HepG2 (cell line): ENCODE data around the gene ZIM2. TPM values are rescaled to one million over a fixed set of nuclear protein-coding genes. Genes with fewer than 3 reads are reported as not detected.
A peak's percentile ranks its signal among the peaks of the same experiment; 100 is the strongest.

ENCODE experiments used
- ASH2L ChIP-seq: fragments of 300-600, 200-600 bp; sonication (generic); IDR thresholded peaks from 2 replicates; pipeline ENCODE4 v1.7.0; 2017; ENCODE audit warnings: low read depth, mild to moderate bottlenecking, moderate library complexity, mixed read lengths, low read length; ENCODE audit not compliant: insufficient read length
- ATF7 ChIP-seq, 2 experiments: fragments of 450-650 bp in 1 of 2; sonication (generic) in 1 of 2; formaldehyde crosslinking in 1 of 2; IDR thresholded peaks; 2 replicates each; pipeline versions ENCODE4 v1.4.0 to v1.6.1; 2016 to 2020; ENCODE audit warnings: antibody characterized with exemption in 1 of 2, mild to moderate bottlenecking in 1 of 2, missing genetic modification reagents in 1 of 2
- DR1 ChIP-seq: sonication (generic); formaldehyde crosslinking; IDR thresholded peaks from 2 replicates; pipeline ENCODE4 v1.8.0; 2021; ENCODE audit warnings: mild to moderate bottlenecking, missing genetic modification reagents, inconsistent platforms
- ETS1 ChIP-seq: sonication (generic); formaldehyde crosslinking; IDR thresholded peaks from 2 replicates; pipeline ENCODE4 v1.4.0; 2020; ENCODE audit warnings: missing genetic modification reagents
- GATAD2A ChIP-seq: IDR thresholded peaks from 2 replicates; pipeline ENCODE4 v1.6.1; 2016
- IKZF1 ChIP-seq: fragments of 450-650 bp; IDR thresholded peaks from 2 replicates; pipeline ENCODE4 v1.7.1; 2016
- JUNB ChIP-seq: sonication (generic); formaldehyde crosslinking; IDR thresholded peaks from 2 replicates; pipeline ENCODE4 v1.8.0; 2022; ENCODE audit warnings: missing genetic modification reagents, mild to moderate bottlenecking, borderline replicate concordance
- KAT8 ChIP-seq: IDR thresholded peaks from 2 replicates; pipeline ENCODE4 v1.6.1; 2016; ENCODE audit warnings: missing genetic modification reagents, missing compliant biosample characterization
- MAFG ChIP-seq: sonication (generic); formaldehyde crosslinking; IDR thresholded peaks from 2 replicates; pipeline ENCODE4 v1.5.1; 2020; ENCODE audit warnings: mild to moderate bottlenecking, missing genetic modification reagents
- MED8 ChIP-seq: sonication (generic); formaldehyde crosslinking; IDR thresholded peaks from 2 replicates; pipeline ENCODE4 v1.8.1; 2023; ENCODE audit warnings: mild to moderate bottlenecking, missing genetic modification reagents; ENCODE audit not compliant: insufficient replicate concordance
- MIER3 ChIP-seq: IDR thresholded peaks from 2 replicates; pipeline ENCODE4 v1.6.1; 2016; ENCODE audit warnings: missing compliant biosample characterization, borderline replicate concordance
- NCOA2 ChIP-seq: sonication (generic); formaldehyde crosslinking; IDR thresholded peaks from 2 replicates; pipeline ENCODE4 v1.8.0; 2022; ENCODE audit warnings: inconsistent platforms
- NFE2 ChIP-seq: sonication (generic); formaldehyde crosslinking; IDR thresholded peaks from 2 replicates; pipeline ENCODE4 v1.4.0; 2020; ENCODE audit warnings: missing genetic modification reagents
- ONECUT2 ChIP-seq: sonication (generic); formaldehyde crosslinking; IDR thresholded peaks from 2 replicates; pipeline ENCODE4 v1.4.0; 2020; ENCODE audit warnings: missing genetic modification reagents
- PHF21A ChIP-seq: sonication (generic); formaldehyde crosslinking; IDR thresholded peaks from 2 replicates; pipeline ENCODE4 v1.5.0; 2020; ENCODE audit warnings: mild to moderate bottlenecking, missing genetic modification reagents
- POGZ ChIP-seq: sonication (generic); formaldehyde crosslinking; IDR thresholded peaks from 2 replicates; pipeline ENCODE4 v1.4.0; 2020; ENCODE audit warnings: mild to moderate bottlenecking, missing genetic modification reagents
- RBM39 ChIP-seq: fragments of 200-400 bp; formaldehyde crosslinking; IDR thresholded peaks from one replicate; pipeline ENCODE4 v1.6.1; 2018; ENCODE audit warnings: antibody characterized with exemption, mild to moderate bottlenecking, low read depth, low read length; ENCODE audit not compliant: poor library complexity, severe bottlenecking
- TGIF2 ChIP-seq: IDR thresholded peaks from 2 replicates; pipeline ENCODE4 v1.6.1; 2016; ENCODE audit warnings: control low read depth, missing compliant biosample characterization
- TSC22D2 ChIP-seq: sonication (generic); formaldehyde crosslinking; IDR thresholded peaks from 2 replicates; pipeline ENCODE4 v1.5.1; 2020; ENCODE audit warnings: missing genetic modification reagents, mild to moderate bottlenecking, borderline replicate concordance
- ZBTB10 ChIP-seq: sonication (generic); formaldehyde crosslinking; IDR thresholded peaks from 2 replicates; pipeline ENCODE4 v1.4.0; 2020; ENCODE audit warnings: missing genetic modification reagents, borderline replicate concordance
- ZKSCAN8 ChIP-seq: IDR thresholded peaks from 2 replicates; pipeline ENCODE4 v1.6.1; 2016; ENCODE audit warnings: borderline replicate concordance, missing genetic modification reagents, missing compliant biosample characterization
- ZNF253 ChIP-seq: sonication (generic); formaldehyde crosslinking; IDR thresholded peaks from 2 replicates; pipeline ENCODE4 v1.8.0; 2022; ENCODE audit warnings: mild to moderate bottlenecking, missing genetic modification reagents, borderline replicate concordance
- ZNF503 ChIP-seq: sonication (generic); formaldehyde crosslinking; IDR thresholded peaks from 2 replicates; pipeline ENCODE4 v1.4.0; 2020; ENCODE audit warnings: missing genetic modification reagents
- ZNF644 ChIP-seq: IDR thresholded peaks from 2 replicates; pipeline ENCODE4 v1.6.1; 2016; ENCODE audit warnings: low read depth
- ZNF709 ChIP-seq: sonication (generic); formaldehyde crosslinking; IDR thresholded peaks from 2 replicates; pipeline ENCODE4 v1.5.0; 2020; ENCODE audit warnings: mild to moderate bottlenecking, missing genetic modification reagents
- ZNF83 ChIP-seq: sonication (generic); formaldehyde crosslinking; IDR thresholded peaks from 2 replicates; pipeline ENCODE4 v1.4.0; 2020; ENCODE audit warnings: missing genetic modification reagents, mild to moderate bottlenecking, borderline replicate concordance
- polyA plus RNA-seq, 8 experiments: library from polyadenylated mRNA; depleted of rRNA in 3 of 8; stranded (reverse) in 7 of 8; unstranded in 1 of 8; fragments of >200 nt; fragmentation: Illumina TruSeq in 4 of 8; extraction: Trizol in 4 of 8; gene quantifications; 2 replicates each; pipeline versions ENCODE4 v1.2.1 to v1.2.3, GENCODE V29; 2011 to 2016; ENCODE audit warnings: low read depth in 4 of 8, missing spikeins in 1 of 8, mixed read lengths in 1 of 8; ENCODE audit not compliant: insufficient read depth in 1 of 8
- total RNA-seq, 5 experiments: library from RNA; depleted of rRNA; stranded (reverse); fragments of >200 nt; fragmentation: Illumina TruSeq; extraction: Trizol; gene quantifications; 2 replicates each; pipeline ENCODE4 v1.2.3, GENCODE V29; 2016; ENCODE audit warnings: low read depth in 1 of 5

ZIM2 gene
- total and polyA plus RNA-seq, 2 of the 13 experiments (the other 11 are each of a cell fraction or from before 2014, with no cell fraction given): 7.2 to 10.3 TPM

GRCh38 chr19:56885173-56885985 lies 44.9 kb upstream of the ZIM2 start (continued):
- TF ChIP-seq ETS1: no peak
- TF ChIP-seq ZBTB10: peak; percentile 92; the same call in 1 of the 2 replicates
- no peak for TF ChIP-seq TGIF2 (CRISPR knock-in tag)
- no peak for TF ChIP-seq ATF7 (IDR thresholded peaks at IDR 0.05)
- TF ChIP-seq ATF7 (CRISPR knock-in tag; IDR thresholded peaks at IDR 0.05): no peak
- no peak for TF ChIP-seq RBM39
- TF ChIP-seq ZKSCAN8: no peak
- no peak for TF ChIP-seq ZNF709 (CRISPR knock-in tag)
- TF ChIP-seq IKZF1: no peak
- TF ChIP-seq NFE2 (CRISPR knock-in tag): no peak
- no peak for TF ChIP-seq ZNF644 (CRISPR knock-in tag)
- TF ChIP-seq JUNB (CRISPR knock-in tag): no peak
- peak; percentile 91 for TF ChIP-seq GATAD2A (CRISPR knock-in tag)
- TF ChIP-seq PHF21A: peak; percentile 47; the same call in 1 of the 2 replicates
- no peak for TF ChIP-seq MIER3
- peak; percentile 29 for TF ChIP-seq MED8 (CRISPR knock-in tag)
- no peak for TF ChIP-seq TSC22D2
- peak; percentile 89 for TF ChIP-seq ONECUT2 (CRISPR knock-in tag)
- TF ChIP-seq KAT8: no peak
- peak; percentile 22 for TF ChIP-seq ASH2L
- no peak for TF ChIP-seq DR1 (CRISPR knock-in tag)
- TF ChIP-seq MAFG (CRISPR knock-in tag): no peak
- TF ChIP-seq ZNF253 (CRISPR knock-in tag): 0 out of 2 replicates have a peak, but pooled peaks have one; percentile 29
- TF ChIP-seq NCOA2 (CRISPR knock-in tag): peak; percentile 91
- TF ChIP-seq POGZ (CRISPR knock-in tag): no peak
- TF ChIP-seq ZNF83: no peak
- no peak; the same call in 1 of the 2 replicates for TF ChIP-seq ZNF503 (CRISPR knock-in tag)
